HCT116 (cell line): Measurements from ENCODE around the gene NAGK. TPM values are rescaled to one million over a fixed set of nuclear protein-coding genes. Genes with fewer than 3 reads are reported as not detected.

Experiments
- ATAC-seq: fragments of 200-7000 bp; cut with Tn5 transposase; 2 replicates; pipeline ENCODE4 v1.9.1; 2020; ENCODE audit warnings: mild to moderate bottlenecking, moderate library complexity
- BruUV-seq: library from RNA; stranded (reverse); fragments of 400-500 nt; replicated peaks from 2 replicates; lab custom pipeline; 2021; lab: Mats Ljungman, UMichigan
- CTCF ChIA-PET: fragments of 300-600 bp; sonication (Branson Sonifier 250); formaldehyde crosslinking; loops from one replicate; lab custom pipeline; 2021; ENCODE audit warnings: antibody characterized with exemption; lab: Charles Lee
- POLR2A ChIA-PET: fragments of 300-600, 350-600 bp; sonication (Branson Sonifier 250); formaldehyde crosslinking; loops from one replicate; lab custom pipeline; 2021; ENCODE audit warnings: antibody characterized with exemption; lab: Charles Lee
- RAD21 ChIA-PET, 2 experiments: fragments of 300-600 bp; sonication (Branson Sonifier 250); formaldehyde crosslinking; loops; one replicate each; lab custom pipeline; 2023; ENCODE audit warnings: low total read pairs in 2 of 2; ENCODE audit not compliant: uncharacterized antibody in 2 of 2, unreplicated experiment in 2 of 2, low non-redundant PET in 1 of 2; lab: Charles Lee
- DNase-seq: peaks from one replicate; pipeline ENCODE4 v3.0.0-alpha.2; 2010; ENCODE audit warnings: low read depth, low spot score
- H2AFZ ChIP-seq: fragments of 200-600 bp; shearing (Covaris generic), sonication (generic); 2 replicates; pipeline ENCODE4 v1.6.1; 2017; ENCODE audit warnings: low read depth, mixed run types, mixed read lengths, antibody characterized with exemption, low read length; ENCODE audit not compliant: poor library complexity, severe bottlenecking
- H3K27ac ChIP-seq: 2 replicates; pipeline ENCODE4 v1.5.1; 2012; ENCODE audit warnings: low read depth, low read length
- H3K27me3 ChIP-seq: fragments of 200-600 bp; sonication (generic); 2 replicates; pipeline ENCODE4 v1.6.1; 2016; ENCODE audit warnings: mixed run types, low read length, mixed read lengths; ENCODE audit not compliant: insufficient read depth
- H3K36me3 ChIP-seq, 2 experiments: fragments of 200-500 bp in 1 of 2; fragments of 200-600 bp in 1 of 2; sonication (Bioruptor generic) in 1 of 2; sonication (generic) in 1 of 2; 2 replicates each; pipeline versions ENCODE4 v1.5.1 to v1.6.1; 2014 to 2016; ENCODE audit warnings: low read length in 2 of 2, inconsistent platforms in 1 of 2, mixed read lengths in 1 of 2, mixed run types in 1 of 2; ENCODE audit not compliant: insufficient read depth in 2 of 2, control insufficient read depth in 1 of 2
- H3K4me1 ChIP-seq, 2 experiments: fragments of 200-600 bp in 1 of 2; sonication (generic) in 1 of 2; 2 replicates each; pipeline versions ENCODE4 v1.5.1 to v1.6.1; 2012 to 2017; ENCODE audit warnings: low read length in 2 of 2, inconsistent platforms in 1 of 2, mild to moderate bottlenecking in 1 of 2, mixed read lengths in 1 of 2, mixed run types in 1 of 2, moderate library complexity in 1 of 2; ENCODE audit not compliant: insufficient read depth in 2 of 2, control insufficient read depth in 1 of 2
- H3K4me2 ChIP-seq: fragments of 200-600 bp; sonication (generic); 2 replicates; pipeline ENCODE4 v1.6.1; 2017; ENCODE audit warnings: mixed run types, low read length, mixed read lengths
- H3K4me3 ChIP-seq, 2 experiments: fragments of 200-600 bp in 1 of 2; sonication (generic) in 1 of 2; replicated peaks in 1 of 2; 2 replicates each; pipeline ENCODE4 v1.5.1; 2011 to 2016; ENCODE audit warnings: low read length in 2 of 2, control low read depth in 1 of 2, low read depth in 1 of 2, mild to moderate bottlenecking in 1 of 2, mixed read lengths in 1 of 2, mixed run types in 1 of 2
- H3K79me2 ChIP-seq: fragments of 200-600 bp; sonication (generic); 2 replicates; pipeline ENCODE4 v1.6.1; 2017; ENCODE audit warnings: mild to moderate bottlenecking, mixed run types, low read length, moderate library complexity, mixed read lengths; ENCODE audit not compliant: insufficient read depth
- H3K9ac ChIP-seq: fragments of 200-600 bp; sonication (generic); 2 replicates; pipeline ENCODE4 v1.6.1; 2016; ENCODE audit warnings: low read length, mixed read lengths
- H3K9me2 ChIP-seq: fragments of 200-600 bp; sonication (generic), shearing (Covaris generic); 2 replicates; pipeline ENCODE4 v1.6.1; 2017; ENCODE audit warnings: mixed run types, mild to moderate bottlenecking, moderate library complexity; ENCODE audit not compliant: insufficient read depth
- H3K9me3 ChIP-seq, 2 experiments: fragments of 200-500 bp in 1 of 2; fragments of 200-600 bp in 1 of 2; sonication (Bioruptor generic) in 1 of 2; sonication (generic) in 1 of 2; 2 replicates each; pipeline ENCODE4 v1.6.1; 2014 to 2017; ENCODE audit warnings: low read length in 2 of 2, mixed read lengths in 2 of 2, inconsistent platforms in 1 of 2, low read depth in 1 of 2, mild to moderate bottlenecking in 1 of 2, mixed run types in 1 of 2, moderate library complexity in 1 of 2; ENCODE audit not compliant: control insufficient read depth in 1 of 2, insufficient read depth in 1 of 2
- H4K20me1 ChIP-seq: fragments of 200-600 bp; sonication (generic), shearing (Covaris generic); 2 replicates; pipeline ENCODE4 v1.6.1; 2017; ENCODE audit warnings: mixed run types, mild to moderate bottlenecking, moderate library complexity; ENCODE audit not compliant: insufficient read depth
- EZH2 ChIP-seq: fragments of 200-600 bp; sonication (generic); IDR thresholded peaks from 2 replicates; pipeline ENCODE4 v1.6.1; 2017; ENCODE audit warnings: antibody characterized with exemption, mixed run types
- MAX ChIP-seq: IDR thresholded peaks from 2 replicates; pipeline ENCODE4 v1.6.1; 2012
- REST ChIP-seq: IDR thresholded peaks from 2 replicates; pipeline ENCODE4 v1.6.1; 2012; ENCODE audit warnings: low read depth
- TCF7L2 ChIP-seq: IDR thresholded peaks from 2 replicates; pipeline ENCODE4 v1.7.0; 2011; ENCODE audit warnings: borderline replicate concordance, inconsistent platforms; ENCODE audit not compliant: insufficient read depth, insufficient read length; ENCODE audit errors: extremely low read depth
- ZFX ChIP-seq: fragments of 450-650 bp; IDR thresholded peaks from 2 replicates; pipeline ENCODE4 v1.6.1; 2017
- intact Hi-C: fragments of 100-400 bp; cut with micrococcal nuclease; formaldehyde crosslinking; loops from 2 replicates; pipeline ENCODE4 v1.10.0; 2022
- total RNA-seq: library from RNA; stranded (reverse); gene quantifications from one replicate; pipeline ENCODE4 v1.2.1, GENCODE V29; 2021; ENCODE audit not compliant: unreplicated experiment

Gene NAGK
- total RNA-seq, 1 experiment from 2014 or later: 36.8 TPM

- intact Hi-C loops: no loop called here
- DNase-seq (no peak), ATAC-seq (no peak)
- no peak overlapping the region for H3K4me3 ChIP-seq
- no peak overlapping the region for H3K27ac ChIP-seq
- ChIA-PET CTCF (no interaction called here), POLR2A (no interaction called here), RAD21 (no interaction called here)
- H3K9ac ChIP-seq: no peak overlapping the region
- H3K36me3 ChIP-seq: no peaks in the 10 kb centered on the region
- BruUV-seq: no TSS peak
- no peaks in the 10 kb centered on the region for H3K9me3 ChIP-seq
- no peaks in the 10 kb centered on the region for H3K9me2 ChIP-seq
- H3K4me2 ChIP-seq: no peak overlapping the region
- H4K20me1 ChIP-seq: no peaks in the 10 kb centered on the region
- H2AFZ ChIP-seq: no peak overlapping the region
- no peaks in the 10 kb centered on the region for H3K4me1 ChIP-seq
- H3K79me2 ChIP-seq: no peaks in the 10 kb centered on the region
- no peaks in the 10 kb centered on the region for H3K27me3 ChIP-seq
- no peak for TF ChIP-seq ZFX
- TF ChIP-seq MAX: no peak
- TF ChIP-seq REST: no peak
- TF ChIP-seq TCF7L2: no peak
- no peak for TF ChIP-seq EZH2
Measured at GRCh38 chr2:71042287-71042686, 26.2 kb upstream of the NAGK start.
